ENCODE measurements around the gene ZNF761.

DNA sequence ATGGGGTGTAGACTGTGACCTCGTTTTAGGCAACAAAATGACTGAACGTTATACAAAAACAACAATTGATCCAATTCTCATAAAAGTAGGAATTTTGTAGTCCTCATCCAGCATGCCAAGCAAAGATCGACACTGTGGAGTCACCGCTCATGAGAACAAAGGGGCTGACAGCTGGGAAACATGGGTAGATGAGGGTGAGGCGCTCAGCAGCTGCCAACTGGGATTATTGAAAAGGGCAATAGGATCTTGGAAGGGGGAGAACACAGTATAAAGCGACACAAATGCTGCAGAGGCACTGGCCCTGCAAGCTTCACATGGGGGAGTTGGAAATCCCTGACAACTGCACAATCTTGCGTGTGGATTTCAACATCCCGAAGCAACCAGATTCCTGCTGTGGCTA is 42.2 kb upstream of the ZNF761 start:
- no peak for TF ChIP-seq CEBPB (IDR thresholded peaks at IDR 0.05)
- TF ChIP-seq, protein P1, sequence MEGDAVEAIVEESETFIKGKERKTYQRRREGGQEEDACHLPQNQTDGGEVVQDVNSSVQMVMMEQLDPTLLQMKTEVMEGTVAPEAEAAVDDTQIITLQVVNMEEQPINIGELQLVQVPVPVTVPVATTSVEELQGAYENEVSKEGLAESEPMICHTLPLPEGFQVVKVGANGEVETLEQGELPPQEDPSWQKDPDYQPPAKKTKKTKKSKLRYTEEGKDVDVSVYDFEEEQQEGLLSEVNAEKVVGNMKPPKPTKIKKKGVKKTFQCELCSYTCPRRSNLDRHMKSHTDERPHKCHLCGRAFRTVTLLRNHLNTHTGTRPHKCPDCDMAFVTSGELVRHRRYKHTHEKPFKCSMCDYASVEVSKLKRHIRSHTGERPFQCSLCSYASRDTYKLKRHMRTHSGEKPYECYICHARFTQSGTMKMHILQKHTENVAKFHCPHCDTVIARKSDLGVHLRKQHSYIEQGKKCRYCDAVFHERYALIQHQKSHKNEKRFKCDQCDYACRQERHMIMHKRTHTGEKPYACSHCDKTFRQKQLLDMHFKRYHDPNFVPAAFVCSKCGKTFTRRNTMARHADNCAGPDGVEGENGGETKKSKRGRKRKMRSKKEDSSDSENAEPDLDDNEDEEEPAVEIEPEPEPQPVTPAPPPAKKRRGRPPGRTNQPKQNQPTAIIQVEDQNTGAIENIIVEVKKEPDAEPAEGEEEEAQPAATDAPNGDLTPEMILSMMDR (IDR thresholded peaks at IDR 0.05) = no peak
- TF ChIP-seq HOXA7 (CRISPR knock-in tag; IDR thresholded peaks at IDR 0.05) = no peak
- no peak for TF ChIP-seq RCOR1 (IDR thresholded peaks at IDR 0.05; ENCODE audit: low read depth, low read length)
- no peak for TF ChIP-seq POLR2A (IDR thresholded peaks at IDR 0.05; ENCODE audit: low read length)
- TF ChIP-seq CBX2 (IDR thresholded peaks at IDR 0.05; ENCODE audit: borderline replicate concordance, low read depth) = no peak
- TF ChIP-seq RFX5 (IDR thresholded peaks at IDR 0.05) = no peak
- TF ChIP-seq, protein P2, sequence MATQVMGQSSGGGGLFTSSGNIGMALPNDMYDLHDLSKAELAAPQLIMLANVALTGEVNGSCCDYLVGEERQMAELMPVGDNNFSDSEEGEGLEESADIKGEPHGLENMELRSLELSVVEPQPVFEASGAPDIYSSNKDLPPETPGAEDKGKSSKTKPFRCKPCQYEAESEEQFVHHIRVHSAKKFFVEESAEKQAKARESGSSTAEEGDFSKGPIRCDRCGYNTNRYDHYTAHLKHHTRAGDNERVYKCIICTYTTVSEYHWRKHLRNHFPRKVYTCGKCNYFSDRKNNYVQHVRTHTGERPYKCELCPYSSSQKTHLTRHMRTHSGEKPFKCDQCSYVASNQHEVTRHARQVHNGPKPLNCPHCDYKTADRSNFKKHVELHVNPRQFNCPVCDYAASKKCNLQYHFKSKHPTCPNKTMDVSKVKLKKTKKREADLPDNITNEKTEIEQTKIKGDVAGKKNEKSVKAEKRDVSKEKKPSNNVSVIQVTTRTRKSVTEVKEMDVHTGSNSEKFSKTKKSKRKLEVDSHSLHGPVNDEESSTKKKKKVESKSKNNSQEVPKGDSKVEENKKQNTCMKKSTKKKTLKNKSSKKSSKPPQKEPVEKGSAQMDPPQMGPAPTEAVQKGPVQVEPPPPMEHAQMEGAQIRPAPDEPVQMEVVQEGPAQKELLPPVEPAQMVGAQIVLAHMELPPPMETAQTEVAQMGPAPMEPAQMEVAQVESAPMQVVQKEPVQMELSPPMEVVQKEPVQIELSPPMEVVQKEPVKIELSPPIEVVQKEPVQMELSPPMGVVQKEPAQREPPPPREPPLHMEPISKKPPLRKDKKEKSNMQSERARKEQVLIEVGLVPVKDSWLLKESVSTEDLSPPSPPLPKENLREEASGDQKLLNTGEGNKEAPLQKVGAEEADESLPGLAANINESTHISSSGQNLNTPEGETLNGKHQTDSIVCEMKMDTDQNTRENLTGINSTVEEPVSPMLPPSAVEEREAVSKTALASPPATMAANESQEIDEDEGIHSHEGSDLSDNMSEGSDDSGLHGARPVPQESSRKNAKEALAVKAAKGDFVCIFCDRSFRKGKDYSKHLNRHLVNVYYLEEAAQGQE (IDR thresholded peaks at IDR 0.05) = no peak
- TF ChIP-seq, protein P3, sequence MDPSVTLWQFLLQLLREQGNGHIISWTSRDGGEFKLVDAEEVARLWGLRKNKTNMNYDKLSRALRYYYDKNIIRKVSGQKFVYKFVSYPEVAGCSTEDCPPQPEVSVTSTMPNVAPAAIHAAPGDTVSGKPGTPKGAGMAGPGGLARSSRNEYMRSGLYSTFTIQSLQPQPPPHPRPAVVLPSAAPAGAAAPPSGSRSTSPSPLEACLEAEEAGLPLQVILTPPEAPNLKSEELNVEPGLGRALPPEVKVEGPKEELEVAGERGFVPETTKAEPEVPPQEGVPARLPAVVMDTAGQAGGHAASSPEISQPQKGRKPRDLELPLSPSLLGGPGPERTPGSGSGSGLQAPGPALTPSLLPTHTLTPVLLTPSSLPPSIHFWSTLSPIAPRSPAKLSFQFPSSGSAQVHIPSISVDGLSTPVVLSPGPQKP (IDR thresholded peaks at IDR 0.05; ENCODE audit: low read depth, low read length) = no peak
- TF ChIP-seq BHLHE40 (IDR thresholded peaks at IDR 0.05; ENCODE audit: low read depth, low read length) = no peak
- TF ChIP-seq KDM1A (IDR thresholded peaks at IDR 0.05; ENCODE audit: low read depth) = no peak
- no peak for TF ChIP-seq SREBF2 (IDR thresholded peaks at IDR 0.05)
